Hematopoietic multipotent progenitor cell treated with erythropoietin and hydrocortisone succinate and interleukin-3 and kit ligand, for 8 days (in vitro differentiated cells): ENCODE results near the gene TMEM164.
"Not testable (repeated sequence)": the region's sequence is repeated elsewhere in the genome, so short reads cannot be mapped to it uniquely, and the experiment has no call there.

Experiments
- DNase-seq: peaks from one replicate; pipeline ENCODE4 v3.0.0-alpha.2; 2015

The TMEM164 gene

DNA sequence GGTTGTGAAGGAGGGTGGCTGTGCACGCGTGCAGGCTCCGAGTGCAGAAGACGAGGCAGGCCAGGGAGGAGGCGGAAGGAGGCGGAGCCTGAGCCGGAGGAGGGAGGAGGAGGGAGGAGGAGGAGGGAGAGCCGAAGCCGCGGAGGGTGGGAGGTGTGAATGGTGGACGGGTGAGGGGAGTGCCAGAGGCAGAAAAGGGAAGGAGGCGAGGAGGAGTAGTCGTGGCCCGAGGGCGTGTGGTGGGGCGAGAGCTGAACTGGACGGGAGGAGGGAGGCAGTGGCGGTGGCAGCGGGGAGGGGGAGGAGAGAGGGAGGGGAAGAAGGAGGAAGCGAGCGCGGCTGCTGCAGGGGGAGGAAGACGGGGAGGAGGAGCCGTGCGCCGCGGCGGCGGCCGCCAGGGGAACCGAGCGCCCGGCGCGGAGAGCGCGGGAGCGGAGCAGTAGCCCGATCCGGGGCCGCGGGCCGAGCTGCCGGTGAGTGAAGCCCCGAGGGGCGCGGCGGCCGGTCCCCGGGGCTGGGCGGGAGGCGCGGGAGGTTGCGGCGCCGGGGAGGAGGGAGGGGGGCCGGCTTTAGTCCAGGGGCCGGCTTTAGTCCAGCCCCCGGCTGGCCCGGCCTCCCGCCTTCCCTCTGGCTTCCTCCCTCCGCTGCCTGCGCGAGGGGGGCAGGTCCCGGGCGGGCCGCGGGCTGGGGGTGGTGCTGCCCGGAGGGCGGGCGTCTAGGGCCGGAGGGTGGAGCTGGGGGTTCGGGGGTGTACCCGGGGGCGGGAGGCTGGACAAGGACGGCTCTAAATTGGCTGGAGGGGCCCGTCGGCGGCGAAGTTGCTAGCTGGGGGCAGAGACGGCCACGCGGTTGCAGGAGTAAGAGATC, at the start of gene TMEM164:
Gene TMEM164 (plus strand): TSS at position 815 of the 867 bp plus-strand sequence. CDS start 661 bp downstream, outside the sequence.
- DNase-seq, result peak; percentile 90

GRCh38 chrX:109954333-109954732, 48.6 kb upstream of the TMEM164 start:
- no peak for DNase-seq

DNA sequence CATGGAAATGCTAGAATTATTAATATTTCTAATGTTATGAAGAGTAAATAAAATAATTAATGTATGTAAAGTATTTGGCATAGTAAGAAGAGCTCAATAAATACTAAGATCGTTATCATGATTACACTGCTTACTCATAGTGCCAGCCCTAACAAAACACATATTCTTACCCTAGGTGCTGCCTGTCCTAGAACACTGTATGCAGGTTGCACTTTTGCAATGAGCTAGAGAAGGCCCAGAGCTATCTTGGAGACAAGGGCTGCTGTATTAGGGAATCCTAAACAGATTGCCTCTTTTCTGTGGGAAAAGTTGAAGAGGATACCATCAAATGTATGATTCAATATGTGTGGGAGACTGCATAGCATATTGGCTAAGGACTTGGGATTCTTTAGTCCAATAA, 48.0 kb upstream of the TMEM164 start:
- DNase-seq, result no peak

GRCh38 chrX:109958266-109958665, 44.6 kb upstream of the TMEM164 start:
- peak; percentile 24 for DNase-seq

DNA sequence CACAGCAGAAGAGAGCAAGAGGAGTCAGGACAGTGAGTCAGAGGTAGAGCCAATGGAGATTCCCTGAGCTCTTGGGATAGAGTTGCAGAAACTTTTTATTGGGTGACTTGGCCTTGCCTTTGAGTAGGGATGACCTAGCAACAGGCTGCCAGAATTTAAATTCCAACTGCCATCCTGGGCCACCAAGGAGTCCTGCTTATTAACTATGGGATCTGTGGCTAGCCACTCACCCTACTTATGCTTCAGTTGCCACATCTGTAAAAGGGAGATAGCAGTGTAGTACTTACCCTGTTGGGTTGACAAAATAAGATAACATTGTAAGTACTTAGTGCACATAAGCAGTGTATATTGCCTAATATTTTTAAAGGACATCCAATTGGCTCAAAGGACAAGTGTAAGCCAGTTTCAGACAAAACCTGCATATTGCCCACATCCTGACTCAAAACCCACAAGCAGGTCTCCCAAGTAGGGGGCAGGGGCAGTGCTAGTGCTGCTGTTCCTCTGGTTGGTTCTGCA, 43.5 kb upstream of the TMEM164 start:
- peak; percentile 96 for DNase-seq

DNA sequence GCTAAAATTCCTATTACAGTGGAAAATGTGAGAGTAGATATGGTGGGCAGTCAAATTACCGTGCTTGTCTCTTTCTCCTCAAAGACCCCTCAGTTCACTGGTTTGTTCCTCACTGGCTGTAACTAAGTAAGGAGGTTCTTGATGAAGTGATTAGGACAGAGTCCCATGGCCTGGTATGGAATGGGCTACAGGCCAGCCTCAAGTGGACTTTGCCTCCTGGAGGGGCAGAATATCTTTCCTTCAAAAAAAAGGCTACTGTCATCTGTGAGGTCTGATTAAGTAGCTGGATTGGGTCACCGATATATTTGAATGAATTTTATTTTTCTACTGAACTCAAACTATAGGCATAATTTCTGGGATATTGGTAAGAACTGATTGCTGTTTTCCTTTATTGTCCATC, 38.5 kb upstream of the TMEM164 start:
- DNase-seq, result no peak

DNA sequence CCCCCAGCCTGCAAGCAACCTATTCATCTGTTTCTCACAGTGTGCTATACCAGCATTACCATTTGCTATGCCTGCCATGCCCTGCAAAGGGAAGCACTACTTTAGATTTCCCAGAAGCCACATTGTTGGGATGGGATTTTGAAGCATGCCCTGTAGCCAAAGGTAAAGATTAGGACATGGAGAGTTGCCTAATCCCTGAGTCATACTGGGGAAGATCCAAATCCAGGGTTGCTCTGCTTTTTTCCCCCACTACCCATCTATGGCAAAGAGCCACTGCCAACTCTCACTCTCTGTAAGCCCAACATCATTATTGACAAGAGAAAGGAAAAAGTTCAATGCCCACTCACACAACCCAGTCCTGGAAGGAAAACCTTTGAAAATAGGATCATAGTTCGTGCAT, 36.7 kb upstream of the TMEM164 start:
- no peak for DNase-seq

- DNase-seq, result no peak
These were observed 35.8 kb upstream of the TMEM164 start for GRCh38 chrX:109967156-109967555.

DNA sequence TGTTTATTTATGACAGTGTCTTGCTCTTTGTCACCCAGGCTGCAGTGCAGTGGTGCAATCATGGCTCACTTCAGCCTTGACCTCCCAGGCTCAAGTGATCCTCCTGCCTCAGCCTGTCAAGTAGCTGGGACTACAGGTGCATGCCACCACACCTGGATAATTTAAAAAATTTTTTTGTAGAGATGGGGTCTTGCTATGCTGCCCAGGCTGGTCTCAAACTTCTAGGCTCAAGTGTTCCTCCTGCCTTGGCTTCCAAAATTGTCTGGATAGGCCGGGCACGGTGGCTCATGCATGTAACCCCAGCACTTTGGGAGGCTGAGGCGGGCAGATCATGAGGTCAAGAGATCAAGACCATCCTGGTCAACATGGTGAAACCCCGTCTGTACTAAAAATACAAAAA, 32.1 kb upstream of the TMEM164 start:
- not testable (repeated sequence) for DNase-seq

DNA sequence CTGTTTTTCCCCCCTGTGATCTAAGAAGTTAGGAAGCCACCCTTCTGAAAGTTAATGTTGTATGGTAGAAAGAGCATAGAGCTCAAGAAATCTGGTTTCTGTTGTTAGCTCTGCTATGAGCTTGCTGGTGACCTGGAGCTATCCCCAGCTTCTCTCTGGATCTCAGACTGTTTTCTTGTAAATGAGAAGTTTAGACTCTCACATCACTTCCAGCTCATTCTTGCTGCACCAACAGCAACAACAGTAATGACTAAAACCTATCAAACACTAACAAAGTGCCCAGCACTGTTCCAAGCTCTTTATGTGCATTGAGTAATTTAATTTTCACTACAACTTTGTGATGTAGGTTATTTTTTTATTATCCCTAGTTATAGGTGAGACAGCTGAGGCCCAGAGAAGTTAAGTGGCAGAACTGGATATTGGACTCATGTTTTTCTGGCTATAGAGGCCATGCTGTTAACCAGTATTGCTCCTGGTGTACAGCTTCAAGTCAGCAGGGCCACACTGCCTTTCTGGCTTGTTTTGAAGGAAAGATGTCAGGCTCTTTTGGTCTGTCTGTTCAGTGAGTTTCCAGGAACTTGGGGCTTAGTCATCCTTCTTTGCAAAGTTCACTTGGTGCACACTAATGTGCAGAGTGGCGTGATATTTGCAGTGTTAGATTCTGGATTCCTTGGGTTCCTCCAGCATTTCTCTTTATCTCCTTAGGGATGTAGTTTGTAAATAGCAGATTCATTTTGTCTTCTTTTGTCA, 27.8 kb upstream of the TMEM164 start:
- DNase-seq, result peak; percentile 57

DNA sequence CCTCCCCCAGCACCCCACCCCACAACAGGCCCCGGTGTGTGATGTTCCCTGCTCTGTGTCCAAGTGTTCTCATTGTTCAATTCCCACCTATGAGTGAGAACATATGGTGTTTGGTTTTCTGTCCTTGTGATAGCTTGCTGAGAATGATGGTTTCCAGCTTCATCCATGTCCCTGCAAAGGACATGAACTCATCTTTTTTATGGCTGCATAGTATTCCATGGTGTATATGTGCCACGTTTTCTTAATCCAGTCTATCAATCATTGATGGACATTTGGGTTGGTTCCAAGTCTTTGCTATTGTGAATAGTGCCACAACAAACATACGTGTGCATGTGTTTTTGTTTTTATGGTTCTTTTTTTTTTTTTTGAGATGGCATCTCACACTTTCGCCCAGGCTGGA, 17.7 kb upstream of the TMEM164 start:
- not testable (repeated sequence) for DNase-seq

GRCh38 chrX:109987884-109988283, 15.0 kb upstream of the TMEM164 start:
- DNase-seq, result no peak

DNA sequence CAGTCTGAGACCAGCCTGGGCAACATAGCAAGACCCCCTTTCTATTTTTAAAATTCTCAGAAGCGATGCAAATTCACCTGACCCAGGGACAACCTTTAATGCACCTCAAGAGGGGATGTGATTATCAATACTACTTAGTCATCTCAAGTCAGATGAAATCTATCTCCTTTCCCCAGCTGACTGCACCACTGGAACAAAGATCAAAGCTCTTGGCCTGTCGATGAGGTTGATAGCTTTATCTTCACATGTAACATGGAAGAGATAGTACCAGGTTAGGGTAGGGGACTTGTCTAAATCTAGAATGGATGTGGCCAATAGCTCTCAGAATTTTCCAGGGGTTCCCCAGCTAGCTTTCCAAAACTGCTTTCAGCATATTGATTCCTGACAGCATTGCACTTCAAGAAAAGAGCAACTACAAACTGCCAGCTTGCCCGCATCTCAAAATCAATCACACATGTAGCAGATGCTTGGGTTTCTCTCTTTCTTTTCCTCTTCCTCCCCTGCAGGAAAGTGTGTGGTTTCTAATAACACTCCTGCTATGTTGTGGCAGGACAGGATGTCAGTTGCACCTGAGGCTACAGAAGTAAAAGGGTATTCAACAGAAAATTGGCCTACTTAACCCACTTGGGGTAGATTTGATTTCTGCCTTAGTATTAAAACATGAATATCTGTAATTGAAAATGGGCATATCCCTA, 12.2 kb upstream of the TMEM164 start:
- no peak for DNase-seq

DNA sequence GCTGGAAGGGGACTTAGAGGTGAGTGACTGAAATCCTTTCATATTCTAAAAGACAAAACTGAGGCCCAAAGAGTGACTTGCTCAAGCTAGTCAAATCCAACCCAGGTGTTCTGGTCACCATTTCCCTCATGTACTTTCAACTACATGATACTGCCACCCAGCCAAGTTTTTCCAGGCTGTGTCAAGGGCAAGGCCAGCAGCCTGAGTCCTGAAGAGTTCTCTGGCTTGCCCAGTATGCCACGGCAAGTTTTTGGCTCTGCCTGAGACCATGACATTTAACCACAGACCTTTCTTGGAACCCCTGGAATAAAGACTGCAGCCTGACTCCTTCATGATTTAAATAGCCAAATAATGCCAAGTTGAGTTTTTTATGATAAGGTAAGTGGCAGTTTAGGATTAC, 10.7 kb upstream of the TMEM164 start:
- DNase-seq, result no peak

- no peak for DNase-seq
These were observed 7.8 kb upstream of the TMEM164 start for GRCh38 chrX:109995155-109995554.

GRCh38 chrX:109997786-109998452, 5.0 kb upstream of the TMEM164 start:
- DNase-seq, result no peak

GRCh38 chrX:110000000-110000399, 2.9 kb upstream of the TMEM164 start:
- DNase-seq, result no peak

- DNase-seq, result peak; percentile 55
These were observed 1.8 kb upstream of the TMEM164 start for GRCh38 chrX:110000847-110001713.

- DNase-seq, result no peak
These were observed 1.1 kb upstream of the TMEM164 start for GRCh38 chrX:110001740-110002299.

DNA sequence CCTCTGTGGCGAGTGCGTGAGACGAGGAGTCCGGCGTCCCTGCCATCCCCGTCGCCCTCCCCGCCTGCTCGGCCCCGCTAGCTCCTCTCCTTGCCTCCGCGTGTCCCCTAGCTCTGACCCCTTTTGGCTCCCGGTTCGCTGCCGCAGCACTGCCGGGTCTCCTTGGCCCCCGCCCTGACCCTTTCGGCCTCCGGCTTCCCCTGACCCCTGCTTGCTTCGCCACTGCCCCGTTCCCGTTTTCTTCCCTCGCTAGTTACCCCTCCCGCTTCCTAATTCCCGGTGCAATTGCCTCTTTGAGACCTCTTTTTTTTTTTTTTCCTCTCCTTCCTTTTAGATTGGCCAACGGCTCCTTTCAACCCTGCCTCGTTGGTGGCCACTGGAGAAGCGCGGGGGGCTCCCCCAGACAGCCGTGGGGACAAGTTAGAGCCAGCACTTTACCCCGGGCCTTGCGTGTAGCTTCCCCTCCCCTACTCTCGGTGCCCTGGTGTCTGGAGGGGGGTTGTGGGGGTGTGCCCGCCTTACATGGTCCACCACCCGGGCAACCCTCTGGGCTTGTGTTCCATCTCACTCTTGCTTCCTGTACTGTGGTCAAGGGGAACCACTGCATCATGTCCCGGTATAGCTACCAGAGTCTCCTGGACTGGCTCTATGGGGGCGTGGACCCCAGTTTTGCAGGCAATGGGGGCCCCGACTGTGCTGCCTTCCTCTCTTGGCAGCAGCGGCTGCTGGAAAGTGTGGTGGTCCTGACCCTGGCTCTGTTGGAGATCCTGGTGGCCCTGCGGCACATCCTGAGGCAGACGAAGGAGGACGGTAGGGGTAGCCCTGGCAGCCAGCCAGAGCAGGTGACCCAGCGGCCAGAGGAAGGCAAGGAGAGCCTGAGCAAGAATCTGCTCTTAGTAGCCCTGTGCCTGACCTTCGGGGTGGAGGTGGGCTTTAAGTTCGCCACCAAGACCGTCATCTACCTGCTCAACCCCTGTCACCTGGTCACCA, 548 bp downstream of the TMEM164 start:
- DNase-seq, result no peak
